Mesenchymal stem cell (in vitro differentiated cells and primary cell): ENCODE results near the gene AAK1.
"Not testable (repeated sequence)": the region's sequence is repeated elsewhere in the genome, so short reads cannot be mapped to it uniquely, and the experiment has no call there.

ENCODE experiments used
- DNase-seq: peaks from one replicate; pipeline ENCODE4 v3.0.0-alpha.2; 2013
- H2AFZ ChIP-seq: one replicate; pipeline ENCODE4 v1.6.1; 2013; ENCODE audit warnings: low read depth, mild to moderate bottlenecking, control low read depth, inconsistent platforms, low read length, moderate library complexity
- H2AK5ac ChIP-seq: 2 replicates; pipeline ENCODE4 v1.6.1; 2013; ENCODE audit warnings: low read length, moderate library complexity, mild to moderate bottlenecking, inconsistent platforms; ENCODE audit not compliant: severe bottlenecking
- H2BK120ac ChIP-seq: one replicate; pipeline ENCODE4 v1.6.1; 2013; ENCODE audit warnings: low read depth, mild to moderate bottlenecking, inconsistent platforms, low read length, moderate library complexity
- H2BK12ac ChIP-seq, 2 experiments: one replicate each; pipeline ENCODE4 v1.6.1; 2013; ENCODE audit warnings: inconsistent platforms in 2 of 2, low read length in 2 of 2, mild to moderate bottlenecking in 2 of 2, moderate library complexity in 2 of 2, control low read depth in 1 of 2
- H2BK15ac ChIP-seq: one replicate; pipeline ENCODE4 v1.6.1; 2013; ENCODE audit warnings: mild to moderate bottlenecking, low read depth, inconsistent platforms; ENCODE audit not compliant: poor library complexity, severe bottlenecking
- H2BK5ac ChIP-seq: 2 replicates; pipeline ENCODE4 v1.6.1; 2013; ENCODE audit warnings: low read depth, mild to moderate bottlenecking, low read length, control low read depth, inconsistent platforms; ENCODE audit not compliant: poor library complexity, severe bottlenecking
- H3K14ac ChIP-seq, 2 experiments: one replicate each; pipeline ENCODE4 v1.6.1; 2013; ENCODE audit warnings: inconsistent platforms in 2 of 2, low read length in 2 of 2, control low read depth in 1 of 2, mild to moderate bottlenecking in 1 of 2, moderate library complexity in 1 of 2
- H3K18ac ChIP-seq, 2 experiments: one replicate each; pipeline ENCODE4 v1.6.1; 2013; ENCODE audit warnings: inconsistent platforms in 2 of 2, low read length in 2 of 2, control low read depth in 1 of 2, low read depth in 1 of 2, mild to moderate bottlenecking in 1 of 2
- H3K23ac ChIP-seq, 2 experiments: one replicate each; pipeline ENCODE4 v1.6.1; 2013; ENCODE audit warnings: inconsistent platforms in 2 of 2, low read length in 2 of 2, mild to moderate bottlenecking in 2 of 2, moderate library complexity in 2 of 2, control low read depth in 1 of 2
- H3K27ac ChIP-seq: 2 replicates; pipeline ENCODE4 v1.5.1; 2013; ENCODE audit warnings: mild to moderate bottlenecking, moderate library complexity, low read length, control low read depth, inconsistent platforms; ENCODE audit not compliant: poor library complexity, severe bottlenecking
- H3K27me3 ChIP-seq, 2 experiments: 2 replicates each; pipeline versions ENCODE4 v1.6.1 to v1.7.0; 2013; ENCODE audit warnings: low read length in 2 of 2, mild to moderate bottlenecking in 2 of 2, moderate library complexity in 2 of 2, control low read depth in 1 of 2, inconsistent platforms in 1 of 2; ENCODE audit not compliant: control insufficient read depth in 1 of 2, insufficient read depth in 1 of 2
- H3K36me3 ChIP-seq, 2 experiments: 2 replicates each; pipeline versions ENCODE4 v1.6.1 to v1.7.0; 2013; ENCODE audit warnings: low read length in 2 of 2, control low read depth in 1 of 2, inconsistent platforms in 1 of 2, low read depth in 1 of 2, mild to moderate bottlenecking in 1 of 2; ENCODE audit not compliant: insufficient read depth in 2 of 2, control insufficient read depth in 1 of 2
- H3K4ac ChIP-seq, 2 experiments: one replicate each; pipeline ENCODE4 v1.6.1; 2013; ENCODE audit warnings: inconsistent platforms in 2 of 2, low read length in 2 of 2, mild to moderate bottlenecking in 2 of 2, moderate library complexity in 2 of 2, control low read depth in 1 of 2, low read depth in 1 of 2
- H3K4me1 ChIP-seq: 2 replicates; pipeline ENCODE4 v1.6.1; 2013; ENCODE audit warnings: low read depth, low read length, control low read depth; ENCODE audit not compliant: control insufficient read depth, insufficient read depth
- H3K4me2 ChIP-seq: 2 replicates; pipeline ENCODE4 v1.6.1; 2013; ENCODE audit warnings: low read length, mild to moderate bottlenecking, inconsistent platforms; ENCODE audit not compliant: poor library complexity, severe bottlenecking
- H3K4me3 ChIP-seq, 2 experiments: 2 replicates each; pipeline versions ENCODE4 v1.5.1 to v1.7.0; 2013; ENCODE audit warnings: low read length in 2 of 2, mild to moderate bottlenecking in 2 of 2, control low read depth in 1 of 2, low read depth in 1 of 2; ENCODE audit not compliant: insufficient read depth in 1 of 2
- H3K79me1 ChIP-seq: replicated peaks from 2 replicates; pipeline ENCODE4 v1.6.1; 2013; ENCODE audit warnings: mild to moderate bottlenecking, control low read depth, low read length, inconsistent platforms; ENCODE audit not compliant: poor library complexity, severe bottlenecking
- H3K9ac ChIP-seq: 2 replicates; pipeline ENCODE4 v1.7.0; 2013; ENCODE audit warnings: mild to moderate bottlenecking, low read length, moderate library complexity
- H3K9me3 ChIP-seq: 2 replicates; pipeline ENCODE4 v1.7.0; 2013; ENCODE audit warnings: mild to moderate bottlenecking, low read length; ENCODE audit not compliant: control insufficient read depth
- H4K8ac ChIP-seq: one replicate; pipeline ENCODE4 v1.6.1; 2013; ENCODE audit warnings: inconsistent platforms, mild to moderate bottlenecking, low read length, moderate library complexity
- H4K91ac ChIP-seq: one replicate; pipeline ENCODE4 v1.6.1; 2013; ENCODE audit warnings: mild to moderate bottlenecking, low read length, inconsistent platforms
- WGBS: methylation state at CpG from one replicate; pipeline ENCODE4 v1.1.7; 2013; ENCODE audit warnings: mixed read lengths; 5-methylcytosine and 5-hydroxymethylcytosine counted together

Gene AAK1

DNA sequence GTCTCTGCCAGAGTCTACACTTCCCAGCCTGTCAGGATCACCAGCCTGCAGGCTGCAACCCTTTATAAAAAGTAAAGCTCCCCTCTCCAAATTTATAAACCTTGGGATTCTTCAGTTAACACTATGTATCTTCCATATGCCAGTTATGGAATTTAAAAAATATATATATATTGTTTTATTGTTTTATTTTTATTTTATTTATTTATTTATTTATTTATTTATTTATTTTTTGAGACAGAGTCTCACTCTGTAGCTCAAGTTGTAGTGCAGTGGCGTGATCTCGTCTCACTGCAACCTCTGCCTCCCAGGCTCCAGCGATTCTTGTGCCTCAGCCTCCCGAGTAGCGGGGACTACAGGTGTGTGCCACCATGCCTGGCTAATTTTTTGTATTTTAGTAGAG, 3.7 kb upstream of the AAK1 start:
- H3K23ac ChIP-seq, DNase-seq, H3K4ac ChIP-seq, H3K4me3 ChIP-seq, H4K8ac ChIP-seq, H3K36me3 ChIP-seq, H4K91ac ChIP-seq, H3K79me1 ChIP-seq, H3K27ac ChIP-seq, H2BK5ac ChIP-seq, H3K27me3 ChIP-seq, H3K9me3 ChIP-seq, H2BK15ac ChIP-seq, H2BK12ac ChIP-seq, H3K9ac ChIP-seq, H3K4me2 ChIP-seq, H2BK120ac ChIP-seq, H2AK5ac ChIP-seq, H3K4me1 ChIP-seq, H2AFZ ChIP-seq, H3K14ac ChIP-seq: not testable (repeated sequence)
- H3K18ac ChIP-seq, result peak overlapping the region in 1 of 2 experiments; percentile 17
- 98% methylated on average over 3 of the region's 5 CpGs for WGBS

GRCh38 chr2:69646714-69647113, 3.2 kb upstream of the AAK1 start:
- Histone ChIP-seq H3K27ac (no peak overlapping the region), H2BK15ac (no peak overlapping the region), H2AK5ac (no peak overlapping the region), H2BK12ac (no peak overlapping the region), H3K23ac (no peak overlapping the region), H4K8ac (no peak overlapping the region), H3K14ac (no peak overlapping the region), H3K4me1 (no peaks in the 10 kb centered on the region), H3K18ac (peak overlapping the region in 1 of 2 experiments; percentile 17), H3K4me3 (no peak overlapping the region), H4K91ac (no peak overlapping the region), H3K4me2 (no peak overlapping the region), H3K9me3 (no peaks in the 10 kb centered on the region), H2AFZ (no peak overlapping the region), H2BK120ac (no peak overlapping the region), H3K4ac (no peak overlapping the region), H2BK5ac (no peak overlapping the region), H3K79me1 (peaks cover 2% of the 10 kb centered on the region), H3K27me3 (no peaks in the 10 kb centered on the region), H3K9ac (no peak overlapping the region), H3K36me3 (no peaks in the 10 kb centered on the region)
- 44% methylated on average over 1 of the region's 1 CpG for WGBS
- DNase-seq, result no peak

DNA sequence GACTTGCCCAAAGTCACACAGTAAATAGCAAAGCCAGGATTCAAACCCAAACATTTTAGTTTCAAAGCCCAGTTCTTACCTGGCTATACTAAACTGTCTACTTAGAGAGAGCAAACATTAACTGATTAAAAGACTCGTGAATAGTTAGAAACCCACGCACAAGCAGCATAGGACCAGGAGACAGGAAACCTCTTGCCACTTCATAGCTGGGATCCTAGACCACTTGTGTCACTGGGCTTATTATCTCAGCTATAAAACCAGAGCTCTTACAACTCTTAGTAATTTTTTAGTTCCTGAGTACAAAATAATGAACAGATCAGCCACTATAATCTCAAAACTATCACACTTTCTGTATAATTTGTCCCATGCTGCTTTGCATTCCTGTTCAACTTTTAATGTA, 2.4 kb upstream of the AAK1 start:
- Histone ChIP-seq H3K4me2 (no peak overlapping the region), H4K91ac (no peak overlapping the region), H3K18ac (no peak overlapping the region), H3K27me3 (no peaks in the 10 kb centered on the region), H3K27ac (no peak overlapping the region), H2BK12ac (no peak overlapping the region), H3K9ac (peak overlapping the region; percentile 94), H2BK120ac (no peak overlapping the region), H3K4me3 (no peak overlapping the region), H3K79me1 (peaks cover 2% of the 10 kb centered on the region), H2AK5ac (peak overlapping the region; percentile 67), H3K4ac (no peak overlapping the region), H2AFZ (no peak overlapping the region), H3K36me3 (no peaks in the 10 kb centered on the region), H2BK5ac (no peak overlapping the region), H3K23ac (no peak overlapping the region), H3K4me1 (peaks cover 4% of the 10 kb centered on the region), H2BK15ac (no peak overlapping the region), H3K14ac (no peak overlapping the region), H4K8ac (no peak overlapping the region), H3K9me3 (no peaks in the 10 kb centered on the region)
- DNase-seq, result no peak
- WGBS, result 59% methylated on average over 2 of the region's 2 CpGs

GRCh38 chr2:69645031-69645431, 1.5 kb upstream of the AAK1 start:
- Histone ChIP-seq H2BK5ac (no peak overlapping the region), H2BK120ac (peak overlapping the region; percentile 11), H3K9me3 (no peaks in the 10 kb centered on the region), H2AK5ac (no peak overlapping the region), H3K36me3 (no peaks in the 10 kb centered on the region), H3K79me1 (peaks cover 2% of the 10 kb centered on the region), H3K18ac (peak overlapping the region in 1 of 2 experiments; percentile 38), H3K4me2 (peak overlapping the region; percentile 75), H3K4me1 (peaks cover 4% of the 10 kb centered on the region), H3K23ac (no peak overlapping the region), H3K4ac (no peak overlapping the region), H2AFZ (no peak overlapping the region), H2BK12ac (no peak overlapping the region), H2BK15ac (no peak overlapping the region), H3K27ac (no peak overlapping the region), H3K4me3 (peak overlapping the region in 1 of 2 experiments; percentile 94), H3K9ac (peak overlapping the region; percentile 94), H4K8ac (peak overlapping the region; percentile 35), H4K91ac (no peak overlapping the region), H3K27me3 (no peaks in the 10 kb centered on the region), H3K14ac (no peak overlapping the region)
- WGBS, result 25% methylated on average over 6 of the region's 7 CpGs
- no peak for DNase-seq
